ENCODE results near the gene TBC1D16. TPM values are rescaled to one million over a fixed set of nuclear protein-coding genes. Genes with fewer than 3 reads are reported as not detected.

Gene TBC1D16
- total RNA-seq, 4 donors from 2014 or later, result 9.1 to 28.0 (median 22.3) TPM

DNA sequence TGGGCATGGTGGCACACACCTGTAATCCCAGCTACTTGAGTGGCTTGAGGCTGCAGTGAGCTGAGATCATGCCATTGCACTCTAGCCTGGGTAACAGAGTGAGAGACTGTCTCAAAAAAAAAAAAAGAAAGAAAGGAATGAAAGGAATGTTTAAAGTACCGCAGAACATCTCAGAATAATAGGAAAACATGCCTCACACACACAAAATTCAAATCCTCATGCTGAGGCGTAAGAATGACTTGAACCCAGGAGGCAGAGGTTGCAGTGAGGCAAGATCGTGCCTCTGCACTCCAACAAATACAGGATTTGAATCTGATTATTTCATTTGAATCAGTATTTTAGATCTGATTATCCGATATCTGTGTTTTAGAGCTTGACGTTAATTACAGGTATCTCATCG, 44.4 kb upstream of the TBC1D16 start:
- H3K4me3 ChIP-seq (ENCODE audit: low read depth, poor library complexity, severe bottlenecking), result no peak overlapping the region
- DNase-seq (ENCODE audit: low spot score in 2 of 2), result no peak
- intact Hi-C loops (cut with DNase I; ENCODE audit: low total_unique reads), result loop anchor here (5.0 to 10.0 kb wide), 2 partner anchors 172 to 285 kb away; no protein-coding TSS in a partner anchor
- 84 to 87% methylated on average over 6 of the region's 6 CpGs for WGBS, 2 donors
- TF ChIP-seq POLR2A (IDR thresholded peaks at IDR 0.05), result no peak
- TF ChIP-seq, protein P1, sequence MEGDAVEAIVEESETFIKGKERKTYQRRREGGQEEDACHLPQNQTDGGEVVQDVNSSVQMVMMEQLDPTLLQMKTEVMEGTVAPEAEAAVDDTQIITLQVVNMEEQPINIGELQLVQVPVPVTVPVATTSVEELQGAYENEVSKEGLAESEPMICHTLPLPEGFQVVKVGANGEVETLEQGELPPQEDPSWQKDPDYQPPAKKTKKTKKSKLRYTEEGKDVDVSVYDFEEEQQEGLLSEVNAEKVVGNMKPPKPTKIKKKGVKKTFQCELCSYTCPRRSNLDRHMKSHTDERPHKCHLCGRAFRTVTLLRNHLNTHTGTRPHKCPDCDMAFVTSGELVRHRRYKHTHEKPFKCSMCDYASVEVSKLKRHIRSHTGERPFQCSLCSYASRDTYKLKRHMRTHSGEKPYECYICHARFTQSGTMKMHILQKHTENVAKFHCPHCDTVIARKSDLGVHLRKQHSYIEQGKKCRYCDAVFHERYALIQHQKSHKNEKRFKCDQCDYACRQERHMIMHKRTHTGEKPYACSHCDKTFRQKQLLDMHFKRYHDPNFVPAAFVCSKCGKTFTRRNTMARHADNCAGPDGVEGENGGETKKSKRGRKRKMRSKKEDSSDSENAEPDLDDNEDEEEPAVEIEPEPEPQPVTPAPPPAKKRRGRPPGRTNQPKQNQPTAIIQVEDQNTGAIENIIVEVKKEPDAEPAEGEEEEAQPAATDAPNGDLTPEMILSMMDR (IDR thresholded peaks at IDR 0.05), result no peak

DNA sequence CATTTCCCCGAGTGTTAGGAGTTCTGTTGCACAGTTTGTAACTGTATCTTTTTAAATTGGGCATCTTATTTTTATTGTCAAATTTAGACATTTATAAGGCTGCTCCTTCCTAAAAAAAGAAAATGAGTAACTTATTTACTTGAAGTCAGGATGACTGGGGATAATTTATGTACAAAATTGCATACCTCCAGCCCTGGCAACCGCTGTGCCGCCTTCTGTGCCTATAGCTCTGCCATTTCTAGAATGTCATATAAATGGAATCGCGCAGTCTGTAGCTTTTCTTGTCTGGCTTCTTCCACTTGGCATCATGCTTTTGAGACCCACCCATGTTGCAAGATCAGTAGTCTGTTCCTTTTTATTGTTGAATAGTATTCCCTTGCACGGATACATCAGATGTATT, 36.7 kb upstream of the TBC1D16 start:
- WGBS, 2 donors, result 75 to 91% methylated on average over 6 of the region's 6 CpGs
- no peak for TF ChIP-seq POLR2A (IDR thresholded peaks at IDR 0.05)
- TF ChIP-seq, protein P1 (IDR thresholded peaks at IDR 0.05), result no peak
- intact Hi-C loops (cut with DNase I; ENCODE audit: low total_unique reads), result no loop called here

DNA sequence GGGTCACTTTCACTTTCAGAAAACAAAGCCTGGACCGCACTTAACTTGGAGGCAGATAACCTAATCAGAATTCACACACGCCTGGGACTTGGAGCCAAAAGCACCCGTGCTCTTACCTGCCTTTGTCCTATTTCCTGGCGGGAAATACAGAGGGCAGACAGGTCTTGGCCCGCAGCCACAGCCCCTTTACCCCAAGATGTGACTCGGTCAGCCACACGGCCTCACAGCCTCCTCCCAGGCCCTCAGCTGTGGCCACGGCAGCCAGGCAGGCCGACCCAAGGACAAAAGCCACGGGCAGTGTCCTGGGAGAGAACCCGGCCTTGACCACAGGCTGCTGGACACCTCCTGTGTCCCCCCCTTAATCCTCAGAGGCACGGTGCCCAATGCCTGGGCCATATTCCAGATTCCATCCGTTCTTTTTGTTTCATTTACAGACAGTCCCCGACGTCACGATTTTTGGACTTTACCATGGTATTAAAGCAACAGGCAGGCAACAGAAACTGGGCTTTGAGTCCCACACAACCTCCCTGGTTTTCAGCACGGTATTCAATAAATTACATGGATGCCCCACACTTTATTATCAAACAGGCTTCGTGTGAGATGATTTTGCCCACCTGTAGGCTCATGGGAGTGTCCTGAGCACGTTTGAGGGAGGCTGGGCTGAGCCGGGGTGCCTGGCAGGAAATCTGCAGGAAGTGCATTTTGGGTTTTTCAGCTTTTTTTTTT, 35.6 kb upstream of the TBC1D16 start:
- WGBS, 2 donors, result 51 to 54% methylated on average over 20 of the region's 20 CpGs
- no peak for DNase-seq (ENCODE audit: low spot score in 2 of 2)
- no peak overlapping the region for H3K4me3 ChIP-seq (ENCODE audit: low read depth, poor library complexity, severe bottlenecking)
- no peak for TF ChIP-seq POLR2A (IDR thresholded peaks at IDR 0.05)
- TF ChIP-seq, protein P1 (IDR thresholded peaks at IDR 0.05), result no peak
- intact Hi-C loops (cut with DNase I; ENCODE audit: low total_unique reads), result no loop called here

More for the DNA sequence above, 36.7 kb upstream of the TBC1D16 start:
- DNase-seq (ENCODE audit: low spot score in 2 of 2), result no peak
- no peak overlapping the region for H3K4me3 ChIP-seq (ENCODE audit: low read depth, poor library complexity, severe bottlenecking)

DNA sequence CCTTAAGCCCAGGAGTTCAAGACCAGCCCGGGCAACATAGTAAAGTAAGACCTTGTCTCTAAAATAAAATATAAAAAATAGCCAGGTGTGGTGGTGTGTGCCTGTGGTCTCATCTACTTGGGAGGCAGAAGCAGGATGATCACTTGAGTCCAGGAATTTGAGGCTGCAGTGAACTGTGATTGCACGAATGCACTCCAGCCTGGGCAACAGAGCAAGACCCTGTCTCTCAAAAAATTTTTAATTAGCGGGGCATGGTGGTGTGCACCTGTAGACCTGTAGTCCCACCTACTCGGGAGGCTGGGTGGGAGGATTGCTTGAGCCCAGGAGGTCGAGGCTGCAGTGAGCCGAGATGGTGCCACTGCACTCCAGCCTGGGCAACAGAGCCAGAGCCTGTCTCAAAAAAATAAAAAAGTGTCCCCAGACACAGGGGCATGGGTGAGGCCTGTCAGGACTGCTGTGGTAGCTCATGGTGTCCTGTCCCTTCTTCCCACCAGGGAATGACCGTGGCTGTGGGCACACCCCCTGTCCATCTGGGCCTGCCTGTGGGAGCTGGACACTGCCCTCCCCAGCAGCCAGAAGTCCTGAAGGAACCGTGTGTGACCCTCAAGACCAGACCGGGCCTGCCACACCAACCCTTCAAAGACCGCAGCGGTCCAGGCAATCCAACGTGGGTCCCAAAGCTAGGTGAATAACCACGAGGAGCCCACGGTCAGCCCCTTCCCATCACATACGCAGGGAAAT, 34.9 kb upstream of the TBC1D16 start:
- no peak for TF ChIP-seq POLR2A (IDR thresholded peaks at IDR 0.05)
- TF ChIP-seq, protein P1 (IDR thresholded peaks at IDR 0.05), result no peak
- H3K4me3 ChIP-seq (ENCODE audit: low read depth, poor library complexity, severe bottlenecking), result no peak overlapping the region
- WGBS, 2 donors, result 73 to 77% methylated on average over 14 to 15 of the region's 15 CpGs
- DNase-seq (ENCODE audit: low spot score in 2 of 2), result no peak
- intact Hi-C loops (cut with DNase I; ENCODE audit: low total_unique reads), result no loop called here

DNA sequence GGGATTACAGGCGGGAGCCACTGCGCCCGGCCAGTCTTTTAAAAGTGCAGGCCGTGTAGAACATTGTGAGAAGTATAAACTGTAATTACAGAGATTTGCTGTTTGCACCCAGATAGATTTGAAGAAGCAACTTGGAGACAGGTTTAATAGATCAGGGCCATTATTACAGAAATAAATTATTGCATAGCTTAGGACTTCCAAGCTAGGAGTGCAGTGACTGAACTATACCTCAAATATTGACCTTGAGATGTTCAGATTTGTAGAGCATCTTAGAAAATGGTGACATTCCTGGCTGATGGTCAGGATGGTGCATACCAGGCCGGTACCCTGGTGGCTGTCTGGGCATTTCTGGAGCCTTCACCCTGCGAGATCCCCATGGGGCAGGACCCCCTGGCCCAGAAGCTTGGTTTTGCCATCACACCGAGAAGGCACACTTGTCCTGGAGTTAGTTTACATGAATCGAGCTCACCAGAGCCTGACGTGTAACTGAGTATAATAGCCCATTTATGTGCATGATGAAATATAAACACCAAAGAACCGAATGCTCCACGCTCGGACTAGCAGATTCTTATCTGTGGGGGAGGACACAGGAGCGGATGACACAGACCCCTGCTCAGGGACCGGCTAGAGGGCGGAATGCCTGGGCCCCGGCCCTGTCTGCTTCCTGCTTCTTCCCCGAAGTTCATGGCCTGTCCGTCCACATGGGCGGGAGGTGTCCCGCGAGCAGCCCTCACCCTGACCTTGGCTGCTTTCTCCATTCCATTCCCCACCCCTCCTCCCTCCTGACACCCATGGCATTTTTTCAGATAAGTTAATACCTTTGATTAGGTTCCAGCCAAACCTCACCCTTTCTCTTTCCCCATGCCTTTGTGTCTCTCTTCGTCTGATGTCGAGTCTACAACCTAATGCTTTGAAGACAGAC, 32.9 kb upstream of the TBC1D16 start:
- intact Hi-C loops (cut with DNase I; ENCODE audit: low total_unique reads), result no loop called here
- no peak overlapping the region for H3K4me3 ChIP-seq (ENCODE audit: low read depth, poor library complexity, severe bottlenecking)
- 70 to 72% methylated on average over 23 of the region's 23 CpGs for WGBS, 2 donors
- DNase-seq (ENCODE audit: low spot score in 2 of 2), result no peak
- TF ChIP-seq POLR2A (IDR thresholded peaks at IDR 0.05), result no peak
- TF ChIP-seq, protein P1 (IDR thresholded peaks at IDR 0.05), result no peak

Measured in lower leg skin (tissue), 4 donors.